GM18861 (cell line): ENCODE results near the gene CLTC.
A peak's percentile ranks its signal among the peaks of the same experiment; 100 is the strongest.

Experiments
- ATAC-seq: cut with Tn5 transposase; IDR thresholded peaks from one replicate; pipeline ENCODE4 v1.9.1; 2021; ENCODE audit not compliant: unreplicated experiment

CLTC gene

DNA sequence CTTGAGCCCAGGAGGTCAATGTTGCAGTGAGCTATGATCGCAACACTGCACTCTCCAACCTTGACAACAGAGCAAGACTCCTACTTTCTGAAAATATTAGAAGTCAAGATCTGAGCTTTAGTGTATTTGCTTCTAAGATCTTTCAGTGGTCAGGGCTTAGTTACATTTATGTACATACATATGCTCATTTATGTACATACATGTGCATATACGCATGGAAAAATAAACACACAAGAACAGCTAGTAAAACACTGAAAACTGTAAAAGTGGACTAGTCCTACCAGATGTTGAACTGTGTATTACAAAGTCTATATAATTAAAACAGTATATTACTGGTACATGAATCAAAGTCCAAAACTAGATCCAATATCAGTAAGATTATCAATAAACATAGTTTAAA is 59.2 kb downstream of the CLTC start:
- ATAC-seq = no peak

GRCh38 chr17:59680314-59680713 is 60.6 kb downstream of the CLTC start:
- ATAC-seq = no peak

DNA sequence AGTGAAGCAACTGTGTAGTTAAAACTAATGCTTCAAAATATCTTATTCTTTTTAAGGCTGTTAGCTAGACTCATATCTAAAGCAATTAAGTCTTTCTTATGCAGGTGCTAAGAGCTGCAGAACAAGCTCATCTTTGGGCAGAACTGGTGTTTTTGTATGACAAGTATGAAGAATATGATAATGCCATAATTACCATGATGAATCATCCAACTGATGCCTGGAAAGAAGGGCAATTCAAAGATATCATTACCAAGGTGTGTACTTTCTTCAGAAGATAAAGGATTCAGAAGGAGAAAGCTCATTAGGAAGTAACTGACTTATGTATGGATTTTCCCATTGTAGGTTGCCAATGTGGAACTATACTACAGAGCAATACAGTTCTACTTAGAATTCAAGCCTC is 63.6 kb downstream of the CLTC start:
- no peak for ATAC-seq

GRCh38 chr17:59684967-59685366 is 65.3 kb downstream of the CLTC start:
- ATAC-seq = no peak

DNA sequence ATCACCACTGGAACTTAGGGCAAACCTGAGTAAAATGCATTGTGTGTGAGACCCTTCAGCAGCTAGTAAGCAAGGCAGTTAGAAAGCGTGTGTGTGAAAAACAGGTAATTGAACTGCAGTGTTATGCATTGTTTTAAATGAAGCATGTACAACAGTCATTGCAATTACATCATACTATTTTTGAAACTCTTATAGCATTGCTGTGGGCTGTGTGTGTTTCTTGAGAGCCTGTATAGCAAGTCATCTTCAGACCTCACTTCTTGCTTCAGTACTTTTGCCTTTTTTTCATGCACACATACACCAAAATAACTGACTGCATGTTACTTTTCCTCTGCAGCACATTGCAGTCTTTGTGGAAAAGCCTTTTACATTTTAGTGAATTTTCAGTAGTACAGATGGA is 68.3 kb downstream of the CLTC start:
- ATAC-seq = no peak

DNA sequence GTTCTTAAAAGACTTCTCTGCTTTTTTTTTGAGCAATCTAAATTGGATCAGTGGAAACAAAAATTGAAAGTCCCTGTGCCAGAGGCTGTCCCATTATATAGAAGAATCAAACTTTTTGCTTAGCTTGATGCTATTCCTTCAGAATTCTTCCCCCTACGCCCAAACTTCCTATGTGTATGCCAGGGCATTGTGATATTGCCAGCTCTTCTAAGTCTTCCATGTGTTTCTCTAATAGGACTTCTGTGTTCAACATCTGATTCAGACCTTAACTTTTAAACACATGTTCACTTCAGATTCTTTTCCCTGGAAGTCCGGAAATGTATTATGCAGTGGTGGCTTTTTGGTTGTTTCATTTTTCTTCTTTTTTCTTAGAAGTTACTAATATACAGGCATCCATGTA is 68.8 kb downstream of the CLTC start:
- ATAC-seq = no peak

GRCh38 chr17:59693582-59693981 is 73.9 kb downstream of the CLTC start:
- no peak for ATAC-seq

DNA sequence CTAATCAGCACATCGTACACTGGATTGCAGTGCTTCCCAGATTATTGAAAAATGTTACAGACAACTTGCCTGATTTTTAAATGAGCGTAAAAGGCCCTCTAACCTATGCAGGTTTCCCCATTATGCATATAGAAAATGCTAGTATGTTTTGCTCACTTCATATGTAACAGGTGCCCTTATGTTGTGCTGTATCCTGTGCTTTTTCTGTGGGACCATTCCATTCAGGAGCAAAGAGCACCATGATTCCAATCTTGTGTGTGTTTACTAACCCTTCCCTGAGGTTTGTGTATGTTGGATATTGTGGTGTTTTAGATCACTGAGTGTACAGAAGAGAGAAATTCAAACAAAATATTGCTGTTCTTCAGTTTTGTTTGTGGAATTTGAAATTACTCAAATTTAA is 74.6 kb downstream of the CLTC start:
- ATAC-seq = no peak

GRCh38 chr17:59695945-59696681 is 76.4 kb downstream of the CLTC start:
- ATAC-seq = no peak

- ATAC-seq = no peak
Observed at GRCh38 chr17:59696682-59697277, 77.1 kb downstream of the CLTC start.

DNA sequence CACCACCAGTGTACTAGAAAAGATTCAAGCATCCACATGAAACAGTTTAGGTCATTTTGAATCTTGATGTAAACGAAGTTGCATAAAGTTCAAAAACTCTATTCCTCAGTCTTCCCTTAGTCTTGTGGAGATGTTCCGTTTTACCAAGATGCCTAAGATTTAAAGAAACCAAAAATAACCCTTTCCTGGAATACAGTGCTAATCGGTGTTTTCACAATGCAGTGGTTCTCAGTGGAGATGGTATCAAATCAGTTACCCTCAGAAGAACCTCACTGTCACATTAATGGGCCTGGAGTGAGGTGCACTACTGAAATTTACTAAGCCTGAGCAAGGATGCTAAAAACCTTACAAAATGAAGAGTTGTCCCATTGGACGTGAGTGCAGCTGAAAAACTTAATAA is 78.4 kb downstream of the CLTC start:
- ATAC-seq = no peak

- no peak for ATAC-seq
Observed at GRCh38 chr17:59699218-59699617, 79.5 kb downstream of the CLTC start.

- no peak for ATAC-seq
Observed at GRCh38 chr17:59699786-59700185, 80.1 kb downstream of the CLTC start.

- no peak for ATAC-seq
Observed at GRCh38 chr17:59702304-59702703, 82.6 kb downstream of the CLTC start.

GRCh38 chr17:59707149-59707970 is 87.7 kb downstream of the CLTC start, which contains the start of the genes PTRH2 and VMP1:
TSS of gene PTRH2 (minus strand) at chr17:59707430. CDS start at chr17:59697978, 9,452 bp downstream.
TSS of gene VMP1 (plus strand) at chr17:59707654. CDS start at chr17:59731447, 23,793 bp downstream.
- ATAC-seq = peak; percentile 92

GRCh38 chr17:59707971-59708430 is 88.3 kb downstream of the CLTC start:
- no peak for ATAC-seq

- no peak for ATAC-seq
Observed at GRCh38 chr17:59711936-59712335, 92.2 kb downstream of the CLTC start.

- no peak for ATAC-seq
Observed at GRCh38 chr17:59712862-59713261, 93.2 kb downstream of the CLTC start.

DNA sequence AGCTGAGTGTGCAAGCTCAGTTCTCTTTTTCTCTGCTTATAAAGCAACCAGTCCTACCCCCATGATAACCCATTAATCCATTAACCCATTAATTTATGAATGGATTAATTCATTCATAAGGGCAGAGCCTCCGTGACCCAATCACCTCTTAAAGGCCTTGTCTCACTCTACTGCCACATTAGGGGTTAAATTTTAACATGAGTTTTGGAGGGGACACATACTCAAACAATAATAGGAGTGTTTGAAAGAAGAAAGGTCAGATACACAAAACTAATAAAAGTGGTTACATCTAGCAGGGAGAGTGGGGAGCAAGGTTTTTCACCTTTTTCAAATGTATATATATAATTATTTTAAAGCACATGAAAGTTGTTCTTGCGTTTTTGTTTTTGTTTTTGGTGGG is 94.6 kb downstream of the CLTC start:
- no peak for ATAC-seq

DNA sequence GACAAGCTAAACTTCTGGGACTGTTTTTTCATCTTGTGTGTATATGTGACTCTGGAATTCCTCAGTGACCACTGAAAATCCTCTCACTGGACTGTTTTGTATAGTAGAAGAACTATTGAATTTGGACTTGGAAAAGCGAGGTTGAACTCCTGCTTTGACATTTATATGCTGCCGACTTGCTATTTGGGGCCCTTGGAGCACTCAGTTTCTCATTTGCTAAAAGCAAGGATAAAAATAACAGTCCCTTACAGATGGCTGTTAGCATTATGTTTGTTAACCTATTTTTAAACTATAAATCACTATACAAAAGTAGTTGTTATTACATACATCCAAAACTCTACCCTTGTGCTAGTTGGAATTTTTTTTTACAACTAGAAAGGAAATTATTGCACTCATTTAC is 96.7 kb downstream of the CLTC start:
- ATAC-seq = no peak

DNA sequence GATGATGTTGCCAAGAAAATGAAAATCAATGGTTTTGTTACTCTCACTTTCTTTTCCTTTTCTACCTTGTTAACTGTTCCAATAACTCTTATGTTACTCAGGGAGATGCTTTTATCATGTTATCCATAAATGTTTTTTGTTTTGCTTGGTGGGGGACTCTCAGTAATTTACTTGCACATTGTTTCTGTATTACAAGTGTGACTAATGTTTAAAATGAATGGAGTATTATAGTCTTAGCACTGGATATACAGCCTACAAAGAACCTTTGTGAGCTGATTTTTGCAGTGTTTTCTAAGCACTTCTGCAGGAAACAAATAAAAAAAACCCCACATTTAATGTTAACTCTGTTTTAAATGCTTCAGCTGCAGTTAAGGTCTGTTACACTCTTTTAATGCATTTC is 99.8 kb downstream of the CLTC start:
- ATAC-seq = no peak

DNA sequence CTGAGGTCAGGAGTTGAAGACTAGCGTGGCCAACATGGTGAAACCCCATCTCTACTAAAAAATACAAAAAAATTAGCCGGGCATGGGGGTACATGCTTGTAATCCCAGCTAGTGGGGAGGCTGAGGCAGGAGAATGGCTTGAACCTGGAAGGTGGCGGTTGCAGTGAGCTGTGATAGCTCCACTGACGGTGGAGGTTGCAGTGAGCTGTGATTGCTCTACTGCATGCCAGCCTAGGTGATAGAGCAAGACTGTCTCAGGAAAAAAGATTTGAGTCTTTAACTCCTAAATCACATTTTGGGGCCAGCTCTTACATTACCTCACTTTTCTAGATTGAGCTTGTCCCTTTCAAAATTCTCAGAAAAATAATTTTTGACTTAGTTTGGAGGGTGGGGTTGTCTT is 102.9 kb downstream of the CLTC start:
- no peak for ATAC-seq
